GM23248 (cell line): Measurements from ENCODE around the gene CTNNB1. TPM values are rescaled to one million over a fixed set of nuclear protein-coding genes. Genes with fewer than 3 reads are reported as not detected.

Experiments used
- DNase-seq: peaks from one replicate; pipeline ENCODE4 v3.0.0-alpha.2; 2015
- H2AFZ ChIP-seq: fragments of 200-600 bp; sonication (generic); 2 replicates; pipeline ENCODE4 v1.6.1; 2016; ENCODE audit warnings: antibody characterized with exemption
- H3F3A ChIP-seq: fragments of 200-600 bp; sonication (generic); 2 replicates; pipeline ENCODE4 v1.6.1; 2016; ENCODE audit warnings: mild to moderate bottlenecking, antibody characterized with exemption, mixed run types; ENCODE audit not compliant: insufficient read depth
- H3K27ac ChIP-seq: fragments of 200-600 bp; sonication (generic); 2 replicates; pipeline ENCODE4 v1.5.1; 2016; ENCODE audit warnings: mild to moderate bottlenecking
- H3K27me3 ChIP-seq: fragments of 200-600 bp; sonication (generic); replicated peaks from 2 replicates; pipeline ENCODE4 v1.6.1; 2016; ENCODE audit warnings: mild to moderate bottlenecking; ENCODE audit not compliant: insufficient read depth
- H3K36me3 ChIP-seq: fragments of 200-600 bp; sonication (generic); 2 replicates; pipeline ENCODE4 v1.6.1; 2016; ENCODE audit warnings: low read depth, mild to moderate bottlenecking
- H3K4me1 ChIP-seq: fragments of 200-600 bp; sonication (generic); 2 replicates; pipeline ENCODE4 v1.6.1; 2016; ENCODE audit warnings: mild to moderate bottlenecking; ENCODE audit not compliant: insufficient read depth
- H3K4me2 ChIP-seq: fragments of 200-600 bp; sonication (generic); one replicate; pipeline ENCODE4 v1.6.1; 2016; ENCODE audit warnings: mild to moderate bottlenecking; ENCODE audit not compliant: unreplicated experiment
- H3K4me3 ChIP-seq: fragments of 200-600 bp; sonication (generic); 2 replicates; pipeline ENCODE4 v1.5.1; 2016; ENCODE audit warnings: mild to moderate bottlenecking
- H3K79me2 ChIP-seq: fragments of 200-600 bp; sonication (generic); 2 replicates; pipeline ENCODE4 v1.6.1; 2016; ENCODE audit warnings: mild to moderate bottlenecking; ENCODE audit not compliant: insufficient read depth
- H3K9ac ChIP-seq: fragments of 200-600 bp; sonication (generic); 2 replicates; pipeline ENCODE4 v1.6.1; 2016; ENCODE audit warnings: mild to moderate bottlenecking
- H3K9me2 ChIP-seq: fragments of 200-600 bp; sonication (generic); 2 replicates; pipeline ENCODE4 v1.6.1; 2016; ENCODE audit warnings: mixed run types, mild to moderate bottlenecking, moderate library complexity; ENCODE audit not compliant: insufficient read depth
- H3K9me3 ChIP-seq: fragments of 200-600 bp; sonication (generic); one replicate; pipeline ENCODE4 v1.6.1; 2017; ENCODE audit warnings: low read depth
- H4K20me1 ChIP-seq: fragments of 200-600 bp; sonication (generic); 2 replicates; pipeline ENCODE4 v1.6.0; 2016; ENCODE audit not compliant: insufficient read depth
- EZH2 ChIP-seq: fragments of 200-600 bp; sonication (generic); IDR thresholded peaks from 2 replicates; pipeline ENCODE4 v1.6.1; 2018; ENCODE audit warnings: antibody characterized with exemption, mild to moderate bottlenecking; ENCODE audit not compliant: insufficient read depth, poor library complexity, severe bottlenecking
- EZH2phosphoT487 ChIP-seq: fragments of 200-600 bp; sonication (generic); IDR thresholded peaks from 2 replicates; pipeline ENCODE4 v1.6.1; 2018; ENCODE audit warnings: antibody characterized with exemption, moderate library complexity, mild to moderate bottlenecking, low read depth; ENCODE audit not compliant: insufficient read depth
- WGBS, 2 experiments: methylation state at CpG; one replicate each; pipeline ENCODE4 v1.1.6; 2015 to 2017; ENCODE audit warnings: low lambda C conversion rate in 2 of 2, low coverage in 1 of 2; ENCODE audit errors: missing lambda C conversion rate in 2 of 2; 5-methylcytosine and 5-hydroxymethylcytosine counted together
- in situ Hi-C: fragments of 300-500 bp; cut with MboI; formaldehyde crosslinking; loops from 2 replicates; pipeline ENCODE4 v1.15.0; 2020
- polyA plus RNA-seq: library from polyadenylated mRNA; unstranded; fragments of >200 nt; fragmentation: Nextera tagmentation; extraction: Ambion mirVana; gene quantifications from 2 replicates; pipeline ENCODE4 v1.2.1, GENCODE V29; 2016
- total RNA-seq: library from RNA; depleted of rRNA; stranded (reverse); fragments of >200 nt; shearing (Covaris generic); gene quantifications from 2 replicates; pipeline ENCODE4 v1.2.3, GENCODE V29; 2014

The CTNNB1 gene
- total and polyA plus RNA-seq, 2 experiments from 2014 or later = 182 to 492 TPM

GRCh38 chr3:41193794-41194539 is 5.3 kb upstream of the CTNNB1 start:
- H4K20me1 ChIP-seq = no peaks in the 10 kb centered on the region
- no peak overlapping the region for H3K9ac ChIP-seq
- no peaks in the 10 kb centered on the region for H3K36me3 ChIP-seq
- 55 to 61% methylated on average over 4 of the region's 4 CpGs for WGBS, 2 experiments
- no peaks in the 10 kb centered on the region for H3F3A ChIP-seq
- no peak for TF ChIP-seq EZH2
- no peak for TF ChIP-seq EZH2phosphoT487
- no peak for DNase-seq
- in situ Hi-C loops = no loop called here
- no peak overlapping the region for H3K4me3 ChIP-seq
- H2AFZ ChIP-seq = no peak overlapping the region
- no peaks in the 10 kb centered on the region for H3K4me1 ChIP-seq
- H3K27me3 ChIP-seq = no peaks in the 10 kb centered on the region
- no peak overlapping the region for H3K4me2 ChIP-seq
- H3K9me3 ChIP-seq = no peaks in the 10 kb centered on the region
- no peaks in the 10 kb centered on the region for H3K79me2 ChIP-seq
- no peak overlapping the region for H3K27ac ChIP-seq
- H3K9me2 ChIP-seq = no peaks in the 10 kb centered on the region

- Histone ChIP-seq H3K79me2 (peaks cover 4% of the 10 kb centered on the region; the same call in 1 of the 2 replicates), H4K20me1 (no peaks in the 10 kb centered on the region), H3K27ac (no peak overlapping the region), H3K27me3 (no peaks in the 10 kb centered on the region), H3K4me1 (no peaks in the 10 kb centered on the region), H3K9ac (no peak overlapping the region), H3K4me3 (no peak overlapping the region), H2AFZ (no peak overlapping the region), H3F3A (no peaks in the 10 kb centered on the region), H3K9me3 (no peaks in the 10 kb centered on the region), H3K9me2 (no peaks in the 10 kb centered on the region), H3K36me3 (no peaks in the 10 kb centered on the region), H3K4me2 (no peak overlapping the region)
- 88 to 93% methylated on average over 8 of the region's 8 CpGs for WGBS, 2 experiments
- DNase-seq = no peak
- TF ChIP-seq EZH2 (no peak), EZH2phosphoT487 (no peak)
- in situ Hi-C loops = no loop called here
These were observed 4.6 kb upstream of the CTNNB1 start for GRCh38 chr3:41194701-41195100.

GRCh38 chr3:41195946-41196345 is 3.4 kb upstream of the CTNNB1 start:
- no peak for TF ChIP-seq EZH2phosphoT487
- TF ChIP-seq EZH2 = no peak
- no peak for DNase-seq
- no peak overlapping the region for H3K9ac ChIP-seq
- H3K9me3 ChIP-seq = no peaks in the 10 kb centered on the region
- H3K4me3 ChIP-seq = no peak overlapping the region
- peaks cover 15% of the 10 kb centered on the region for H3K79me2 ChIP-seq
- H4K20me1 ChIP-seq = no peaks in the 10 kb centered on the region
- no peak overlapping the region for H3K4me2 ChIP-seq
- no peaks in the 10 kb centered on the region for H3K4me1 ChIP-seq
- H3K36me3 ChIP-seq = no peaks in the 10 kb centered on the region
- 96 to 99% methylated on average over 7 of the region's 7 CpGs for WGBS, 2 experiments
- H3F3A ChIP-seq = no peaks in the 10 kb centered on the region
- in situ Hi-C loops = no loop called here
- H3K27me3 ChIP-seq = no peaks in the 10 kb centered on the region
- no peak overlapping the region for H2AFZ ChIP-seq
- H3K27ac ChIP-seq = no peak overlapping the region
- no peaks in the 10 kb centered on the region for H3K9me2 ChIP-seq

GRCh38 chr3:41196499-41197410 is 2.5 kb upstream of the CTNNB1 start:
- 93 to 97% methylated on average over 9 of the region's 9 CpGs for WGBS, 2 experiments
- Histone ChIP-seq H3K27ac (no peak overlapping the region), H4K20me1 (peaks cover 1% of the 10 kb centered on the region; the same call in 1 of the 2 replicates), H3K4me2 (no peak overlapping the region), H3K9me2 (no peaks in the 10 kb centered on the region), H3F3A (peaks cover 6% of the 10 kb centered on the region), H3K36me3 (no peaks in the 10 kb centered on the region), H3K9ac (no peak overlapping the region), H3K79me2 (peaks cover 23% of the 10 kb centered on the region), H3K4me1 (peaks cover 6% of the 10 kb centered on the region), H3K4me3 (no peak overlapping the region), H3K27me3 (no peaks in the 10 kb centered on the region), H3K9me3 (no peaks in the 10 kb centered on the region), H2AFZ (no peak overlapping the region)
- in situ Hi-C loops = no loop called here
- no peak for DNase-seq
- TF ChIP-seq EZH2phosphoT487 (no peak), EZH2 (no peak)
